ENCODE results near the gene ADARB2.

ADARB2 gene

DNA sequence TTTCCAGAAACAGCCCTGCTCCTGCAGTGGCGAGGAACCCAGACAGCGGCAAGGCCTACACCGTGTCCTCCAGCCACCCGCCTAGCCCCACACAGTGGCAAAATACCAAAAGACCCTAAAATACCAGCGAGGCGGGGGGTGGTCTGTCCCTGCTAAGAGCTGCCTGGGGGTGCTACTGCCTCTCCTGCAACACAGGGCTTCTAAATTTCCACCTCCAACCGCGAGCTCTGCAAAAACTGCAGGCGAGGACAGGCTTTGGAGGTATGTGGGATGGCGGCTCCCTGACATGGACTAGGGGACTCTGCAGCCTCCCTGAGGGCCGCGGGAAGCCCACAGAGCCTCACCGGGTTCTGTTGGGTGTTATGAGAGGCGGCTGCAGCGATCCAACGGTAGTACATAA lies 558.8 kb downstream of the ADARB2 start:
- TF ChIP-seq, protein P1, sequence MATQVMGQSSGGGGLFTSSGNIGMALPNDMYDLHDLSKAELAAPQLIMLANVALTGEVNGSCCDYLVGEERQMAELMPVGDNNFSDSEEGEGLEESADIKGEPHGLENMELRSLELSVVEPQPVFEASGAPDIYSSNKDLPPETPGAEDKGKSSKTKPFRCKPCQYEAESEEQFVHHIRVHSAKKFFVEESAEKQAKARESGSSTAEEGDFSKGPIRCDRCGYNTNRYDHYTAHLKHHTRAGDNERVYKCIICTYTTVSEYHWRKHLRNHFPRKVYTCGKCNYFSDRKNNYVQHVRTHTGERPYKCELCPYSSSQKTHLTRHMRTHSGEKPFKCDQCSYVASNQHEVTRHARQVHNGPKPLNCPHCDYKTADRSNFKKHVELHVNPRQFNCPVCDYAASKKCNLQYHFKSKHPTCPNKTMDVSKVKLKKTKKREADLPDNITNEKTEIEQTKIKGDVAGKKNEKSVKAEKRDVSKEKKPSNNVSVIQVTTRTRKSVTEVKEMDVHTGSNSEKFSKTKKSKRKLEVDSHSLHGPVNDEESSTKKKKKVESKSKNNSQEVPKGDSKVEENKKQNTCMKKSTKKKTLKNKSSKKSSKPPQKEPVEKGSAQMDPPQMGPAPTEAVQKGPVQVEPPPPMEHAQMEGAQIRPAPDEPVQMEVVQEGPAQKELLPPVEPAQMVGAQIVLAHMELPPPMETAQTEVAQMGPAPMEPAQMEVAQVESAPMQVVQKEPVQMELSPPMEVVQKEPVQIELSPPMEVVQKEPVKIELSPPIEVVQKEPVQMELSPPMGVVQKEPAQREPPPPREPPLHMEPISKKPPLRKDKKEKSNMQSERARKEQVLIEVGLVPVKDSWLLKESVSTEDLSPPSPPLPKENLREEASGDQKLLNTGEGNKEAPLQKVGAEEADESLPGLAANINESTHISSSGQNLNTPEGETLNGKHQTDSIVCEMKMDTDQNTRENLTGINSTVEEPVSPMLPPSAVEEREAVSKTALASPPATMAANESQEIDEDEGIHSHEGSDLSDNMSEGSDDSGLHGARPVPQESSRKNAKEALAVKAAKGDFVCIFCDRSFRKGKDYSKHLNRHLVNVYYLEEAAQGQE (IDR thresholded peaks at IDR 0.05; ENCODE audit: insufficient read depth in 1 of 2, low read depth in 2 of 2, low read length in 2 of 2) = no peak
- TF ChIP-seq TAF1 (IDR thresholded peaks at IDR 0.05; ENCODE audit: borderline replicate concordance, insufficient read depth, low read length) (no peak), FOXP2 (optimal IDR thresholded peaks at IDR 0.05; ENCODE audit: borderline replicate concordance, extremely low read depth, extremely low read length, insufficient read depth) (no peak), SIN3A (IDR thresholded peaks at IDR 0.05; ENCODE audit: borderline replicate concordance, insufficient read depth, low read length) (no peak), POLR2AphosphoS5 (IDR thresholded peaks at IDR 0.05; ENCODE audit: low read depth, low read length) (no peak)

DNA sequence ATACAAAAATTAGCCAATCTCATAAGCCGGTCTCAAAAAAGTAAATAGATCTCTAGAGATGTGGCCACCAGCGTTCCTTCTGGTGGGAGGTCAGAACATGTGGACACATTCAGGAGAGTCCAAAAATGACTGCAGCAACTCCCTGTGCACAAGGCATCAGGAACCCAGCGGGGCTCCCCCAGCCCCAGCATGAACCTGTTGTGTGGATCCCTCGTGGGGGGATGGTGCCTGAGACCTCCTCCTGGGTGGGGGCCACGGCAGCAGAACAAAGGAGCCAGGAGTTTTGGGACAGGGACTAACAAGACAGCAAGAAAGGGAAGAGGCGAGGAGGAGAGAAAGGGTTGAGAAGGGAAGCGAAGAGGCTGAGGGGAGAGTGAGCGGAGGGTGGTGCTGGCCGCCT lies 559.4 kb downstream of the ADARB2 start:
- TF ChIP-seq FOXP2 (optimal IDR thresholded peaks at IDR 0.05; ENCODE audit: borderline replicate concordance, extremely low read depth, extremely low read length, insufficient read depth) (no peak), SIN3A (IDR thresholded peaks at IDR 0.05; ENCODE audit: borderline replicate concordance, insufficient read depth, low read length) (no peak), TAF1 (IDR thresholded peaks at IDR 0.05; ENCODE audit: borderline replicate concordance, insufficient read depth, low read length) (no peak), POLR2AphosphoS5 (IDR thresholded peaks at IDR 0.05; ENCODE audit: low read depth, low read length) (no peak)
- TF ChIP-seq, protein P1 (IDR thresholded peaks at IDR 0.05; ENCODE audit: insufficient read depth in 1 of 2, low read depth in 2 of 2, low read length in 2 of 2) = no peak

DNA sequence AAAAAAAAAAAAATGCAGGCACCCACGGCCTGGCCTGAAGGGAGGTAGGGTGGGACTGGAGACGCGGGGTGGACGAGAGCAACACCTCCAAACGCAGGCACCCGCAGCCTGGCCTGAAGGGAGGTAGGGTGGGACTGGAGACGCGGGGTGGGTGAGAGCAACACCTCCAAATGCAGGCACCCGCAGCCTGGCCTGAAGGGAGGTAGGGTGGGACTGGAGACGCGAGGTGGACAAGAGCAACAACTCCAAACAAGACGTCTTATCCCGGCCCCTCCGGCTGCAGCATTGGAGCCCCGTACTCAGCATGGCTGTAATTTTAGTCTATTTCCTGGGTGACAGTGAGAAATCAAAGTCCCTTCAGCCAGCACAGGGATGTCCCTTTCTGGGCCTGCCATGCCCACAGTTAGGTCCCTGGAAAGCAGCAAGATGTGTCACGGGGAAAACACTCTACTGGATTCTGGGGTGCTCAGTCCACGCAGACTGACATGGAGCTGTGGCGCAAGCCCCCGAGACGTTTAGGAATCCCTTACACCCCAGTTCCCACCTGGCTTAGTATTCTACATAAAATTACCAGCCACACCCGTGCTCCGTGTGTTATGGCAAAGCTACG lies 561.3 kb downstream of the ADARB2 start:
- no peak for TF ChIP-seq SIN3A (IDR thresholded peaks at IDR 0.05; ENCODE audit: borderline replicate concordance, insufficient read depth, low read length)
- no peak for TF ChIP-seq TAF1 (IDR thresholded peaks at IDR 0.05; ENCODE audit: borderline replicate concordance, insufficient read depth, low read length)
- no peak for TF ChIP-seq POLR2AphosphoS5 (IDR thresholded peaks at IDR 0.05; ENCODE audit: low read depth, low read length)
- TF ChIP-seq FOXP2 (optimal IDR thresholded peaks at IDR 0.05; ENCODE audit: borderline replicate concordance, extremely low read depth, extremely low read length, insufficient read depth) = no peak
- TF ChIP-seq, protein P1 (IDR thresholded peaks at IDR 0.05; ENCODE audit: insufficient read depth in 1 of 2, low read depth in 2 of 2, low read length in 2 of 2) = no peak

DNA sequence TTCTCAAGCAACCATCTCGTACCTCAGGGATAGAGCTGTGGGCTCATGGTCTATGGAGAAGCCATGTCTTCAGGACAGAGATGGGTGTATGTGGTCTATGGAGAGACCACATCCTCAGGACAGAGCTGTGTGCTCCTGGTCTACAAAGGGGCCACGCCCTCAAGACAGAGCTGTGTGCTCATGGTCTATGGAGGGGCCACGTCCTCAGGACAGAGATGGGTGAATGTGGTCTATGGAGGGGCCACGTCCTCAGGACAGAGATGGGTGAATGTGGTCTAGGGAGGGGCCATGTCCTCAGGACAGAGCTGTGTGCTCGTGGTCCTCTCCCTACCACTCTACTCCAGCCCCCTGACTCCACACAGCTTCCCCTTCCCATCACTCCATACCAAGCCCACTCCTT lies 563.3 kb downstream of the ADARB2 start:
- TF ChIP-seq FOXP2 (optimal IDR thresholded peaks at IDR 0.05; ENCODE audit: borderline replicate concordance, extremely low read depth, extremely low read length, insufficient read depth) (no peak), SIN3A (IDR thresholded peaks at IDR 0.05; ENCODE audit: borderline replicate concordance, insufficient read depth, low read length) (no peak), POLR2AphosphoS5 (IDR thresholded peaks at IDR 0.05; ENCODE audit: low read depth, low read length) (no peak), TAF1 (IDR thresholded peaks at IDR 0.05; ENCODE audit: borderline replicate concordance, insufficient read depth, low read length) (no peak)
- TF ChIP-seq, protein P1 (IDR thresholded peaks at IDR 0.05; ENCODE audit: insufficient read depth in 1 of 2, low read depth in 2 of 2, low read length in 2 of 2) = no peak
